HG02973 (cell line): ENCODE results near the gene PARP3.
"Not testable (repeated sequence)": the region's sequence is repeated elsewhere in the genome, so short reads cannot be mapped to it uniquely, and the experiment has no call there.

Experiments
- ATAC-seq: cut with Tn5 transposase; IDR thresholded peaks from one replicate; pipeline ENCODE4 v1.9.1; 2021; ENCODE audit warnings: moderate library complexity; ENCODE audit not compliant: unreplicated experiment

The PARP3 gene

GRCh38 chr3:51941798-51942602 lies at the start of gene PARP3, which contains the start of gene RRP9:
PARP3 (plus strand) TSS chr3:51942363; CDS start chr3:51943356, 993 bp downstream.
RRP9 (minus strand) TSS chr3:51941904; CDS start chr3:51941867, 37 bp downstream.
- peak; percentile 82 for ATAC-seq

GRCh38 chr3:51894391-51894790 lies 47.8 kb upstream of the PARP3 start:
- ATAC-seq: no peak

- no peak for ATAC-seq
Observed at GRCh38 chr3:51894939-51895338, 47.2 kb upstream of the PARP3 start.

- no peak for ATAC-seq
Observed at GRCh38 chr3:51896607-51897305, 45.4 kb upstream of the PARP3 start.

GRCh38 chr3:51897391-51897790 lies 44.8 kb upstream of the PARP3 start:
- no peak for ATAC-seq

GRCh38 chr3:51900043-51900442 lies 42.1 kb upstream of the PARP3 start:
- not testable (repeated sequence) for ATAC-seq

GRCh38 chr3:51902361-51902760 lies 39.8 kb upstream of the PARP3 start:
- ATAC-seq: not testable (repeated sequence)

GRCh38 chr3:51904034-51904823 lies 37.9 kb upstream of the PARP3 start:
- ATAC-seq: no peak

- no peak for ATAC-seq
Observed at GRCh38 chr3:51908026-51908425, 34.1 kb upstream of the PARP3 start.

- no peak for ATAC-seq
Observed at GRCh38 chr3:51916418-51916817, 25.7 kb upstream of the PARP3 start.

GRCh38 chr3:51921081-51921578 lies 21.0 kb upstream of the PARP3 start:
- no peak for ATAC-seq

- no peak for ATAC-seq
Observed at GRCh38 chr3:51927061-51927977, 14.8 kb upstream of the PARP3 start.

- ATAC-seq: no peak
Observed at GRCh38 chr3:51928438-51928837, 13.7 kb upstream of the PARP3 start.

- ATAC-seq: not testable (repeated sequence)
Observed at GRCh38 chr3:51928981-51929380, 13.2 kb upstream of the PARP3 start.

GRCh38 chr3:51929420-51930003 lies 12.7 kb upstream of the PARP3 start:
- no peak for ATAC-seq

- ATAC-seq: no peak
Observed at GRCh38 chr3:51930439-51930838, 11.7 kb upstream of the PARP3 start.

- ATAC-seq: no peak
Observed at GRCh38 chr3:51931756-51932155, 10.4 kb upstream of the PARP3 start.

- no peak for ATAC-seq
Observed at GRCh38 chr3:51932471-51933370, 9.4 kb upstream of the PARP3 start.
